ENCODE results near the gene CLP1.

The CLP1 gene

DNA sequence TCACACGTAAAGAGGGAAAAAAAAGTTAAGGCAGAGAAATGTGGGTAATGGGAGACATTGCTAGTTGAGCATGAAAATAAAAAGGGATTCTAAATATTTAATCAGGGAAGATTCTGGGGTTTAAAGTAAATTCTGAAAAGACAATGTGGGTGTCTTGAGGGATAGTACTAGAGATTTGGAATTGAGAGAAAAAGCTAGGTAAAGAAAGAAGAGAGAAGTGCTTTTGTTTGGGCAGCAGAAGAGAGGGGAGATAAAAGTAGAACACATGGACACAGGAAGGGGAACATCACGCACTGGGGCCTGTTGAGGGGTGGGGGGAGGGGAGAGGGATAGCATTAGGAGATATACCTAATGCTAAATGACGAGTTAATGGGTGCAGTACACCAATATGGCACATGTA, 4.4 kb upstream of the CLP1 start:
- Histone ChIP-seq H3K9me2 (replicated peaks; ENCODE audit: low read depth, low read length) (no peaks in the 10 kb centered on the region), H3K79me2 (ENCODE audit: insufficient read depth, low read length) (peaks cover 5% of the 10 kb centered on the region), H3F3A (ENCODE audit: low read depth) (no peaks in the 10 kb centered on the region), H3K9me3 (ENCODE audit: insufficient read depth, low read depth, low read length) (no peaks in the 10 kb centered on the region), H2AFZ (ENCODE audit: low read length) (0 out of 2 replicates have a peak overlapping the region, but pooled peaks have one; percentile 11), H3K27me3 (ENCODE audit: insufficient read depth, low read length, poor library complexity, severe bottlenecking) (no peaks in the 10 kb centered on the region), H3K36me3 (ENCODE audit: insufficient read depth, low read length) (no peaks in the 10 kb centered on the region), H3K4me2 (ENCODE audit: low read depth, low read length, poor library complexity, severe bottlenecking) (peak overlapping the region; percentile 56), H3K4me1 (ENCODE audit: insufficient read depth, low read length, poor library complexity, severe bottlenecking) (peaks cover 36% of the 10 kb centered on the region), H3K4me3 (ENCODE audit: low read length, poor library complexity, severe bottlenecking) (peak overlapping the region; percentile 44), H4K20me1 (ENCODE audit: insufficient read depth, low read length, poor library complexity, severe bottlenecking) (peaks cover 4% of the 10 kb centered on the region), H3K9ac (ENCODE audit: low read depth, low read length, poor library complexity, severe bottlenecking) (peak overlapping the region; percentile 34)
- no peak for TF ChIP-seq EZH2phosphoT487 (IDR thresholded peaks at IDR 0.05; ENCODE audit: borderline replicate concordance)
- TF ChIP-seq, protein P1, sequence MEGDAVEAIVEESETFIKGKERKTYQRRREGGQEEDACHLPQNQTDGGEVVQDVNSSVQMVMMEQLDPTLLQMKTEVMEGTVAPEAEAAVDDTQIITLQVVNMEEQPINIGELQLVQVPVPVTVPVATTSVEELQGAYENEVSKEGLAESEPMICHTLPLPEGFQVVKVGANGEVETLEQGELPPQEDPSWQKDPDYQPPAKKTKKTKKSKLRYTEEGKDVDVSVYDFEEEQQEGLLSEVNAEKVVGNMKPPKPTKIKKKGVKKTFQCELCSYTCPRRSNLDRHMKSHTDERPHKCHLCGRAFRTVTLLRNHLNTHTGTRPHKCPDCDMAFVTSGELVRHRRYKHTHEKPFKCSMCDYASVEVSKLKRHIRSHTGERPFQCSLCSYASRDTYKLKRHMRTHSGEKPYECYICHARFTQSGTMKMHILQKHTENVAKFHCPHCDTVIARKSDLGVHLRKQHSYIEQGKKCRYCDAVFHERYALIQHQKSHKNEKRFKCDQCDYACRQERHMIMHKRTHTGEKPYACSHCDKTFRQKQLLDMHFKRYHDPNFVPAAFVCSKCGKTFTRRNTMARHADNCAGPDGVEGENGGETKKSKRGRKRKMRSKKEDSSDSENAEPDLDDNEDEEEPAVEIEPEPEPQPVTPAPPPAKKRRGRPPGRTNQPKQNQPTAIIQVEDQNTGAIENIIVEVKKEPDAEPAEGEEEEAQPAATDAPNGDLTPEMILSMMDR (conservative IDR thresholded peaks at IDR 0.05; ENCODE audit: low read length): no peak

DNA sequence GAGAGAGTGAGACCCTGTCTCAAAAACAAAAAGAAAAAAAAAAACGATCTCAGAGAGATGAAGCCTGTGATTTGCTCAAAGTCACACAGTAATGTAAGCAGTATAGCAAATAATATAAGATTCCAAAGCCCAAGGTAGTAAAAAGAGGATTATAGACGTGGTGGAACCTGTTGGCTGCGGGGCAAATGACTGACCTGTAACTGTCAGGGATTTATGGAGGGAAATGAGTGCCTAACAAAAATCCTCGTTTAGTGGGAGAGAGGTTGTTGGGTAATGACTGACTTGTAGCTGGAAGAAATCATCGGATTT, 723 bp upstream of the CLP1 start:
- TF ChIP-seq EZH2phosphoT487 (IDR thresholded peaks at IDR 0.05; ENCODE audit: borderline replicate concordance): no peak
- TF ChIP-seq, protein P1 (conservative IDR thresholded peaks at IDR 0.05; ENCODE audit: low read length): no peak

GRCh38 chr11:57658023-57658361, 430 bp downstream of the CLP1 start:
- Histone ChIP-seq H3K4me2 (ENCODE audit: low read depth, low read length, poor library complexity, severe bottlenecking) (peak overlapping the region; percentile 80), H3K79me2 (ENCODE audit: insufficient read depth, low read length) (peaks cover 36% of the 10 kb centered on the region), H3K4me3 (ENCODE audit: low read length, poor library complexity, severe bottlenecking) (peak overlapping the region; percentile 84), H3F3A (ENCODE audit: low read depth) (no peaks in the 10 kb centered on the region), H3K9ac (ENCODE audit: low read depth, low read length, poor library complexity, severe bottlenecking) (peak overlapping the region; percentile 77), H2AFZ (ENCODE audit: low read length) (0 out of 2 replicates have a peak overlapping the region, but pooled peaks have one; percentile 19), H4K20me1 (ENCODE audit: insufficient read depth, low read length, poor library complexity, severe bottlenecking) (peaks cover 12% of the 10 kb centered on the region), H3K9me3 (ENCODE audit: insufficient read depth, low read depth, low read length) (no peaks in the 10 kb centered on the region), H3K9me2 (replicated peaks; ENCODE audit: low read depth, low read length) (no peaks in the 10 kb centered on the region), H3K4me1 (ENCODE audit: insufficient read depth, low read length, poor library complexity, severe bottlenecking) (peaks cover 11% of the 10 kb centered on the region), H3K36me3 (ENCODE audit: insufficient read depth, low read length) (peaks cover 10% of the 10 kb centered on the region; the same call in 1 of the 2 replicates), H3K27me3 (ENCODE audit: insufficient read depth, low read length, poor library complexity, severe bottlenecking) (no peaks in the 10 kb centered on the region)
- TF ChIP-seq EZH2phosphoT487 (IDR thresholded peaks at IDR 0.05; ENCODE audit: borderline replicate concordance): no peak
- TF ChIP-seq, protein P1 (conservative IDR thresholded peaks at IDR 0.05; ENCODE audit: low read length): no peak

More for the DNA sequence above, 723 bp upstream of the CLP1 start:
- H3K27me3 ChIP-seq (ENCODE audit: insufficient read depth, low read length, poor library complexity, severe bottlenecking): no peaks in the 10 kb centered on the region
- H3K9me3 ChIP-seq (ENCODE audit: insufficient read depth, low read depth, low read length): no peaks in the 10 kb centered on the region
- H3K4me3 ChIP-seq (ENCODE audit: low read length, poor library complexity, severe bottlenecking): peak overlapping the region; percentile 84
- H2AFZ ChIP-seq (ENCODE audit: low read length): peak overlapping the region; percentile 72; the same call in 1 of the 2 replicates
- peak overlapping the region; percentile 63 for H3K4me2 ChIP-seq (ENCODE audit: low read depth, low read length, poor library complexity, severe bottlenecking)
- H3K9me2 ChIP-seq (replicated peaks; ENCODE audit: low read depth, low read length): no peaks in the 10 kb centered on the region
- H3F3A ChIP-seq (ENCODE audit: low read depth): no peaks in the 10 kb centered on the region
- peaks cover 36% of the 10 kb centered on the region for H3K79me2 ChIP-seq (ENCODE audit: insufficient read depth, low read length)
- H3K36me3 ChIP-seq (ENCODE audit: insufficient read depth, low read length): peaks cover 10% of the 10 kb centered on the region; the same call in 1 of the 2 replicates
- peaks cover 12% of the 10 kb centered on the region for H4K20me1 ChIP-seq (ENCODE audit: insufficient read depth, low read length, poor library complexity, severe bottlenecking)
- peak overlapping the region; percentile 77 for H3K9ac ChIP-seq (ENCODE audit: low read depth, low read length, poor library complexity, severe bottlenecking)
- peaks cover 18% of the 10 kb centered on the region for H3K4me1 ChIP-seq (ENCODE audit: insufficient read depth, low read length, poor library complexity, severe bottlenecking)
